Measurements from ENCODE around the gene SLC66A2. TPM values are rescaled to one million over a fixed set of nuclear protein-coding genes. Genes with fewer than 3 reads are reported as not detected.

Gene SLC66A2
- total RNA-seq, 1 donor from 2014 or later, result 29.8 TPM

GRCh38 chr18:79864006-79864725 is 87.3 kb downstream of the SLC66A2 start:
- no peaks in the 10 kb centered on the region for H3K36me3 Mint-ChIP-seq (ENCODE audit: low read depth)
- DNase-seq (ENCODE audit: low read depth, low spot score), result no peak
- H3K4me1 Mint-ChIP-seq, result no peaks in the 10 kb centered on the region
- peaks cover 18% of the 10 kb centered on the region for H3K27me3 Mint-ChIP-seq (ENCODE audit: low read depth)
- no peak overlapping the region for H3K4me3 Mint-ChIP-seq
- H3K9me3 Mint-ChIP-seq, result peaks cover 4% of the 10 kb centered on the region
- no peak overlapping the region for H3K27ac Mint-ChIP-seq (ENCODE audit: unreplicated experiment)
- no peak for TF ChIP-seq CTCF (conservative IDR thresholded peaks at IDR 0.05)

GRCh38 chr18:79863161-79864005 is 88.1 kb downstream of the SLC66A2 start:
- Mint-ChIP-seq H3K4me3 (no peak overlapping the region), H3K36me3 (ENCODE audit: low read depth) (no peaks in the 10 kb centered on the region), H3K27me3 (ENCODE audit: low read depth) (peaks cover 22% of the 10 kb centered on the region), H3K27ac (ENCODE audit: unreplicated experiment) (no peak overlapping the region), H3K4me1 (no peaks in the 10 kb centered on the region), H3K9me3 (peaks cover 4% of the 10 kb centered on the region)
- TF ChIP-seq CTCF (conservative IDR thresholded peaks at IDR 0.05), result no peak
- no peak for DNase-seq (ENCODE audit: low read depth, low spot score)

GRCh38 chr18:79862562-79862961 is 88.9 kb downstream of the SLC66A2 start:
- Mint-ChIP-seq H3K4me3 (no peak overlapping the region), H3K36me3 (ENCODE audit: low read depth) (no peaks in the 10 kb centered on the region), H3K9me3 (peaks cover 4% of the 10 kb centered on the region), H3K27ac (ENCODE audit: unreplicated experiment) (no peak overlapping the region), H3K4me1 (no peaks in the 10 kb centered on the region), H3K27me3 (ENCODE audit: low read depth) (peaks cover 24% of the 10 kb centered on the region)
- no peak for TF ChIP-seq CTCF (conservative IDR thresholded peaks at IDR 0.05)
- DNase-seq (ENCODE audit: low read depth, low spot score), result no peak

- Mint-ChIP-seq H3K4me1 (peaks cover 5% of the 10 kb centered on the region), H3K9me3 (peaks cover 4% of the 10 kb centered on the region), H3K27me3 (ENCODE audit: low read depth) (peaks cover 30% of the 10 kb centered on the region), H3K36me3 (ENCODE audit: low read depth) (no peaks in the 10 kb centered on the region), H3K27ac (ENCODE audit: unreplicated experiment) (no peak overlapping the region), H3K4me3 (no peak overlapping the region)
- no peak for TF ChIP-seq CTCF (conservative IDR thresholded peaks at IDR 0.05)
- DNase-seq (ENCODE audit: low read depth, low spot score), result no peak
These were observed 89.8 kb downstream of the SLC66A2 start for GRCh38 chr18:79861687-79862086.

- H3K36me3 Mint-ChIP-seq (ENCODE audit: low read depth), result no peaks in the 10 kb centered on the region
- no peak for DNase-seq (ENCODE audit: low read depth, low spot score)
- peaks cover 5% of the 10 kb centered on the region for H3K4me1 Mint-ChIP-seq
- peaks cover 38% of the 10 kb centered on the region for H3K27me3 Mint-ChIP-seq (ENCODE audit: low read depth)
- peaks cover 4% of the 10 kb centered on the region for H3K9me3 Mint-ChIP-seq
- no peak overlapping the region for H3K4me3 Mint-ChIP-seq
- no peak for TF ChIP-seq CTCF (conservative IDR thresholded peaks at IDR 0.05)
- H3K27ac Mint-ChIP-seq (ENCODE audit: unreplicated experiment), result no peak overlapping the region
These were observed 92.1 kb downstream of the SLC66A2 start for GRCh38 chr18:79859314-79859713.

Data from neural crest cell (in vitro differentiated cells).